Motor neuron (in vitro differentiated cells): ENCODE results near the gene ACKR4. TPM values are rescaled to one million over a fixed set of nuclear protein-coding genes. Genes with fewer than 3 reads are reported as not detected.
"Not testable (repeated sequence)": the region's sequence is repeated elsewhere in the genome, so short reads cannot be mapped to it uniquely, and the experiment has no call there.

Source experiments
- ATAC-seq, 8 experiments: fragments of 200-7000 bp; cut with Tn5 transposase; replicated peaks in 6 of 8; 2 replicates each; pipeline ENCODE4 v1.8.0; 2021; ENCODE audit warnings: mild to moderate bottlenecking in 8 of 8, moderate library complexity in 8 of 8
- H3K27ac ChIP-seq, 2 donors: fragments of 250-450 bp; sonication (Bioruptor Pico); 2 replicates each; pipeline ENCODE4 v1.9.0; 2021; ENCODE audit warnings: antibody characterized with exemption in 2 of 2, mild to moderate bottlenecking in 2 of 2, moderate library complexity in 1 of 2
- H3K4me1 ChIP-seq, 2 donors: fragments of 250-450 bp; sonication (Bioruptor Pico); replicated peaks in 1 of 2; 2 replicates each; pipeline ENCODE4 v1.6.1; 2021; ENCODE audit warnings: antibody characterized with exemption in 2 of 2, mild to moderate bottlenecking in 2 of 2, moderate library complexity in 1 of 2
- H3K4me3 ChIP-seq, 5 donors: fragments of 250-450 bp; sonication (Bioruptor Pico); 2 replicates each; pipeline ENCODE4 v1.9.0; 2021; ENCODE audit warnings: antibody characterized with exemption in 5 of 5, mild to moderate bottlenecking in 5 of 5, moderate library complexity in 4 of 5
- WGBS, 10 experiments: fragments of 450-650 bp; shearing (Covaris generic); methylation state at CpG; one replicate each; pipeline ENCODE4 v1.0.0; 2022; 5-methylcytosine and 5-hydroxymethylcytosine counted together
- in situ Hi-C, 9 experiments: fragments of 400-800 bp; cut with MboI; loops; one replicate each; pipeline ENCODE4 v1.15.0; 2021; ENCODE audit warnings: low sequenced_read_pairs in 9 of 9, low pct_unique_long_range_greater_than_20kb in 2 of 9; ENCODE audit not compliant: unreplicated experiment in 9 of 9
- total RNA-seq, 8 experiments: library from RNA; unstranded; fragments of 300-600 nt; gene quantifications; 2 replicates each; pipeline versions ENCODE4 v1.2.3 to v1.2.4, GENCODE V29; 2022

Gene ACKR4
- total RNA-seq, 8 experiments from 2014 or later: 0.29 to 4.9 (median 1.8) TPM

GRCh38 chr3:132629928-132630327 lies 32.9 kb downstream of the ACKR4 start:
- 0 to 100% (median 78%) methylated on average over 1 of the region's 1 CpG; no CpG with 5 or more reads in 1 of the 10 experiments for WGBS, 10 experiments
- ATAC-seq: peak in 3 of 8 experiments; percentile 18 to 60 (median 31)
- Histone ChIP-seq H3K4me3 (no peak overlapping the region), H3K27ac (no peak overlapping the region), H3K4me1 (no peaks in the 10 kb centered on the region)
- in situ Hi-C loops: loop anchor here in 2 of 9 experiments (10.0 to 25.0 kb wide), 2 partner anchors 85 to 93 kb away; no protein-coding TSS in a partner anchor

GRCh38 chr3:132630612-132631011 lies 33.5 kb downstream of the ACKR4 start:
- H3K27ac ChIP-seq: no peak overlapping the region
- 60 to 100% (median 91%) methylated on average over 2 to 7 of the region's 7 CpGs for WGBS, 10 experiments
- in situ Hi-C loops: loop anchor here in 2 of 9 experiments (10.0 to 25.0 kb wide), 2 partner anchors 86 to 93 kb away; no protein-coding TSS in a partner anchor

DNA sequence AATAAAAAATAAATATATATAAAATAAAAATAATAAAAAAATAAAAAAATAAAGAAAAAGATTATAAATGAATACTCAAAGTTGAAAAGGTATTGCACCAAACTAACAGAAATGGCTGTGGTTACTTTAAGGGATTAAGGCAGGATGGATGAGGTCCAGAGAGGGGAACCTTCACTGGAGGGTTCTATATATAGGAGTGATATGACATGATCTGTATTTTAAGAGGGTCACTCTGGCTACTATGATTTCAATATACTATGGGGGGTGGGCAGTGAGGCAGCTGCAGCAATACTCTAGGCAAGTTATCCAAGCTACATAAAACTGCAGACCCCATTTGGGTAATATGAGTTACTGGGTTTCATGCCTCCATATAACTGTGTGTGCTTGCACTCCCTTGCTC lies 38.0 kb downstream of the ACKR4 start:
- in situ Hi-C loops: loop anchor here in 2 of 9 experiments (10.0 to 25.0 kb wide), 2 partner anchors 90 to 98 kb away; no protein-coding TSS in a partner anchor
- no peak overlapping the region for H3K4me3 ChIP-seq
- no peaks in the 10 kb centered on the region for H3K4me1 ChIP-seq
- no peak for ATAC-seq
- no peak overlapping the region for H3K27ac ChIP-seq

More at GRCh38 chr3:132630612-132631011, 33.5 kb downstream of the ACKR4 start:
- no peaks in the 10 kb centered on the region for H3K4me1 ChIP-seq
- no peak for ATAC-seq
- H3K4me3 ChIP-seq: no peak overlapping the region

GRCh38 chr3:132637590-132637989 lies 40.5 kb downstream of the ACKR4 start:
- whole genome bisulfite sequencing, 10 experiments: 10 to 91% (median 69%) methylated on average over 1 of the region's 1 CpG
- H3K4me1 ChIP-seq: no peaks in the 10 kb centered on the region
- no peak overlapping the region for H3K27ac ChIP-seq
- in situ Hi-C loops: loop anchor here in 2 of 9 experiments (10.0 to 25.0 kb wide), 2 partner anchors 93 to 100 kb away; no protein-coding TSS in a partner anchor
- no peak overlapping the region for H3K4me3 ChIP-seq
- peak in 1 of 8 experiments; percentile 31 for ATAC-seq

DNA sequence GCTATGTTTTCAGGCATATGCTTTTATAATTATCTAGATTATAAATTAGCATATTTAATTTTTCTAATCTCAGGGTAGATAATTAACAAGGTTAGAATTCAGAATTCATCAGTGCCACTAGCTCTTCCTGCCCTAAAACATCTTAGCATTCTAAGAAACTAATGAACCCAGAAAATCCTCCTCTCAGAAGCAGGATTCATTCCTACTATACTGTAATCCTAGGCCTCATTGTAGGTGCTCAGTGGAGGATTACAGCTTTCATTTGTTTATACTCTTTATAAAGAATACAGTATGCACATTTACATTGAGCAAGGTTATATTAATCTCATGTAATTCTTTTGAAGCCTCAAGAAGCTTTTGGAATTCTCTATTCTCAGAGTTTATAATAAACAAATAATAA lies 41.6 kb downstream of the ACKR4 start:
- in situ Hi-C loops: loop anchor here in 2 of 9 experiments (10.0 to 25.0 kb wide), 2 partner anchors 94 to 101 kb away; no protein-coding TSS in a partner anchor
- no peak overlapping the region for H3K27ac ChIP-seq
- no peak for ATAC-seq
- H3K4me1 ChIP-seq: no peaks in the 10 kb centered on the region
- H3K4me3 ChIP-seq: no peak overlapping the region

DNA sequence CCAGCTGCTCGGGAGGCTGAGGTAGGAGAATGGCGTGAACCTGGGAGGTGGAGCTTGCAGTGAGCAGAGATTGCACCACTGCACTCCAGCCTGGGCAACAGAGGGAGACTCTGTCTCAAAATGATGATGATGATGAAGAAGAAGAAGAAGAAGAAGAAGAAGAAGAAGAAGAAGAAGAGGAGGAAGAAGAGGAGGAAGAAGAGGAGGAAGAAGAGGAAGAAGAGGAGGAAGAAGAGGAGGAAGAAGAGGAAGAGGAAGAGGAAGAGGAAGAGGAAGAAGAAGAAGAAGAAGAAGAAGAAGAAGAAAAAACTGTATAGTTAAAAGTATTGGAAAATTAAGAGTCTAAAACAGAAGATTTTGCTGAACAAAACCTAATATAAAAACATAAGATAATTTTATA lies 44.4 kb downstream of the ACKR4 start:
- WGBS, 10 experiments: 85 to 100% (median 94%) methylated on average over 2 of the region's 2 CpGs; no CpG with 5 or more reads in 3 of the 10 experiments
- in situ Hi-C loops: loop anchor here in 2 of 9 experiments (10.0 to 25.0 kb wide), 2 partner anchors 97 to 104 kb away; no protein-coding TSS in a partner anchor
- H3K4me3 ChIP-seq, H3K4me1 ChIP-seq, ATAC-seq, H3K27ac ChIP-seq: not testable (repeated sequence)

DNA sequence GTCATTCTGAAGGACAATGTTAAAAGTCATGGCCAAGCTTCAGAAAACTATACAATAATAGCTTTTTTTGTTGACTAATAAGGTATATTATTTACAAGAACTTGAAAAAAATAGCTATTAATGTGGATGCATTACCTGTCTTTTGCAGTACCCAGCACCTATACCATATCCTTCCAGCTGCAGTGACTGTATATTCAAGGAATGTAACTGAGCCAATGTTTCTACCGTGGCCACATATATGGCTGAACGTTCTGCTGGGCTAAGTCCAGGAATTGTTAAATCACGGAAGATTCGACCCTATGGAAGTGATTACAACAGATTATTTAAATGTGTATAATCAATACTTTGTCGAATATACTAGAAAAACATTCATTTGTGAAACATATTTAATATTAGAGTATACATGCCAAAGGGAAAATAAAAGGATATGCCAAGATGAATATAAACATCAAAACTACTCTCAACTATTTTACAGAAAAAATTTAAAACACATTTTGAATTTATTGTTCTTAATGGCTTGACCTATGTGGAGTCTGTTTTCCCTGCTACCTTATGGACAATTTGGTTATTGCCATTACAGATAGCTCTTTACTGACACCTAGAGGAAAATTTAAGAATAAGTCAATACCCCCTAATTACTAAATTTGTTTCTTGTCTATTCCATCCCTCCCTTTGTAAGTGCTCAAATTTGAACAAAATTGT lies 44.9 kb downstream of the ACKR4 start:
- Histone ChIP-seq H3K27ac (no peak overlapping the region), H3K4me1 (no peaks in the 10 kb centered on the region), H3K4me3 (no peak overlapping the region)
- in situ Hi-C loops: loop anchor here in 2 of 9 experiments (10.0 to 25.0 kb wide), 2 partner anchors 97 to 105 kb away; no protein-coding TSS in a partner anchor
- ATAC-seq: peak in 3 of 8 experiments; percentile 54 to 70 (median 63)
- 17 to 94% (median 77%) methylated on average over 3 to 5 of the region's 5 CpGs for WGBS, 10 experiments

DNA sequence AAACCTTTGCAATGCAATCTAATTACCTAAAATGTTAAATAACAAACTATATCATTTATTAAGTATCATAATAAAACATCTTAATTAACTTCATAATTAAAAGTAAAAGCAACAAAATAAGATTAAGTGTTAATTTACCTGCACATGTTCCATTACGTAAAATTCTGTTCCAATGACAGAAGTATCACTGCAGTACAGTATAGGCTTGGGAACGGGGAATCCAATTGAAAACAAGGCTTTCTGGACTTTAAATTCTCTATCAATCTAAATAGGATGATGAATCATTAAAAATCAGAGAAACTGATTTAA lies 45.4 kb downstream of the ACKR4 start:
- no peak overlapping the region for H3K4me3 ChIP-seq
- ATAC-seq: no peak
- in situ Hi-C loops: loop anchor here in 2 of 9 experiments (10.0 to 25.0 kb wide), 2 partner anchors 98 to 105 kb away; no protein-coding TSS in a partner anchor
- no peak overlapping the region for H3K27ac ChIP-seq
- 50 to 100% (median 68%) methylated on average over 1 to 2 of the region's 2 CpGs; no CpG with 5 or more reads in 1 of the 10 experiments for WGBS, 10 experiments
- H3K4me1 ChIP-seq: no peaks in the 10 kb centered on the region

DNA sequence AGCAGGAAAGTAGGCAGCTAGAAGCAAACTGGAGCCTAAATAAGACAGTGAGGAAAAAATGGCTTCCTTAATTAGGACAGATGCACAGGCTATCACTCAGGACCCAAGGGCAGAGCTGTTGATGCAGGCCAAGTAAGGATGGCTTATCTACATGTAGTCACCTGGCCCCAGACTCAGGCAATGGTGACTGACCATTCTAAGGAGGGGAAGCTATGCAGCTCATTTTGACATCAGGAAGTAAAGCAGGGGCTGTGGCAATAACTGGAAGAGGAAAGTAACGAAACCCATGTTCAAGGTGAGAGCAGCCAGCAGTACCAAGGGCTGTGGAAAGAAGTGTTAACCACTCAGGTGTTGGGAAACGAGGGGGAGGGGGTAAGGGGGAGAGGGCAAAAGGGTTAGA lies 46.3 kb downstream of the ACKR4 start:
- in situ Hi-C loops: loop anchor here in 2 of 9 experiments (10.0 to 25.0 kb wide), 2 partner anchors 99 to 106 kb away; no protein-coding TSS in a partner anchor

DNA sequence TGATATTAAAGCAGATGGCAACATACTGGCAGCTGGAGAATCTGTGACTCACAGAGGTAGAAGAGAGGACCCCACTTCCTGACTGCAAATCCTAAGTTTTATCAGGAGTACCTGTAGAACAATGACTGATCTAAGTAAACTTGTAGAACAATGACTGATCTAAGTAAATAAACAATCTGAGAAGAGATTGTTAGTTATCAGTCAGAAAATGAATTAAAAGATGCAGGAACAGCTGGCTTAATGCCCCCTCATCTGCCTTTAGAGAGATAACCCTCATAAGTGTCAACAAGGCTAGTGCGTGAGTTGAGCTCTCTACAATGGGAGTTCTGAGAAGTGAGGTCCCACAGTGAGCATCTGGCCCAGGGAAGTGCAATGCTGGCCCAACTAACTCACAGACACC lies 48.0 kb downstream of the ACKR4 start:
- no peak overlapping the region for H3K4me3 ChIP-seq
- H3K4me1 ChIP-seq: no peaks in the 10 kb centered on the region
- no peak for ATAC-seq
- 80 to 100% (median 100%) methylated on average over 1 of the region's 1 CpG; no CpG with 5 or more reads in 4 of the 10 experiments for WGBS, 10 experiments
- H3K27ac ChIP-seq: no peak overlapping the region
- in situ Hi-C loops: loop anchor here in 2 of 9 experiments (10.0 to 25.0 kb wide), 2 partner anchors 100 to 108 kb away; no protein-coding TSS in a partner anchor

More for the DNA sequence above, 46.3 kb downstream of the ACKR4 start:
- Histone ChIP-seq H3K4me3 (no peak overlapping the region), H3K27ac (no peak overlapping the region), H3K4me1 (no peaks in the 10 kb centered on the region)
- WGBS, 10 experiments: 80 to 100% (median 100%) methylated on average over 1 of the region's 2 CpGs; no CpG with 5 or more reads in 3 of the 10 experiments
- ATAC-seq: no peak

DNA sequence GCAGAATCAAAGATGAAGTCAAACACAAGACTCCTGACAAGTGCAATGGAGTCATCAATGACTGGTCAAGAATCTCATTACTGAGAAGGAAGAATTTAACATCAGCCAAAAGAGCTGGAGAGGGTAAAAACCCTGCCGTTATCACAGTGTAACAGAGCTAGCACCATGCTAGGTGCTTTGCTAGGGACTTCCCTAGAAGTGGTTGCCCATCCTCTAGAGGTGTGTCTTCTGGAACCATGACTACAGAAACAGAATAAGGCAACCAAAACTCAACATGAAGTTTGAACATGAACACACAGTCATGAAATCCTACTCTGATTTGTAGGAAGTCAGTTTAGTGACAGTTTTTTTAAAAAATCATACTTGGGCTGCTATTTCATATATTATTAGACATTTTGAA lies 53.1 kb downstream of the ACKR4 start:
- in situ Hi-C loops: no loop called here
- 0 to 100% (median 86%) methylated on average over 1 of the region's 1 CpG; no CpG with 5 or more reads in 2 of the 10 experiments for WGBS, 10 experiments
- Histone ChIP-seq H3K4me1 (peaks cover 0 to 2% of the 10 kb centered on the region in 2 donors), H3K4me3 (no peak overlapping the region), H3K27ac (no peak overlapping the region)
- ATAC-seq: no peak
